ENCODE results near the gene SMG9. TPM values are rescaled to one million over a fixed set of nuclear protein-coding genes. Genes with fewer than 3 reads are reported as not detected.

The SMG9 gene
- total RNA-seq, 1 donor from 2014 or later: 22.1 TPM

DNA sequence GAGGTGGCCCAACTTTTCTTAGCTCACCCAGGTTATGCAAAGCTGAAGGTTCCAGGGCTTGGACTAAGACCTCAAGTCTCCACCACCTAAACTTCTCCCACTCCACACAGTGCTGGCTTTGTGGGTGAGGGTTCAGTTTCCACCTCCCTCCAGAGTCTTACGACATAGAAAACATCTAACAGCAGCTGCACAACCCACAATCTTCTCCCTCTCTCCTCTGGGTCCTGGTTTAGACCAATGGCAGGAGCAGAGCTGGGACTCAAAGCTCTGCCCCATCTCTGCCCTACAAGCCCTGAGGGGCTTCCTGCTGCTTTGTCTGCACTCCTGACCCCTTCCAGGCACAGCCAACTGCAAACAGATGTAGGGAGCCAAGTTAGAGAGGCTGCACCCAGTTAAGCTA, 22.9 kb downstream of the SMG9 start:
- DNase-seq (ENCODE audit: low read depth): no peak
- H3K36me3 ChIP-seq (ENCODE audit: control insufficient read depth, insufficient read depth, low read length): peaks cover 2% of the 10 kb centered on the region
- TF ChIP-seq, protein P1, sequence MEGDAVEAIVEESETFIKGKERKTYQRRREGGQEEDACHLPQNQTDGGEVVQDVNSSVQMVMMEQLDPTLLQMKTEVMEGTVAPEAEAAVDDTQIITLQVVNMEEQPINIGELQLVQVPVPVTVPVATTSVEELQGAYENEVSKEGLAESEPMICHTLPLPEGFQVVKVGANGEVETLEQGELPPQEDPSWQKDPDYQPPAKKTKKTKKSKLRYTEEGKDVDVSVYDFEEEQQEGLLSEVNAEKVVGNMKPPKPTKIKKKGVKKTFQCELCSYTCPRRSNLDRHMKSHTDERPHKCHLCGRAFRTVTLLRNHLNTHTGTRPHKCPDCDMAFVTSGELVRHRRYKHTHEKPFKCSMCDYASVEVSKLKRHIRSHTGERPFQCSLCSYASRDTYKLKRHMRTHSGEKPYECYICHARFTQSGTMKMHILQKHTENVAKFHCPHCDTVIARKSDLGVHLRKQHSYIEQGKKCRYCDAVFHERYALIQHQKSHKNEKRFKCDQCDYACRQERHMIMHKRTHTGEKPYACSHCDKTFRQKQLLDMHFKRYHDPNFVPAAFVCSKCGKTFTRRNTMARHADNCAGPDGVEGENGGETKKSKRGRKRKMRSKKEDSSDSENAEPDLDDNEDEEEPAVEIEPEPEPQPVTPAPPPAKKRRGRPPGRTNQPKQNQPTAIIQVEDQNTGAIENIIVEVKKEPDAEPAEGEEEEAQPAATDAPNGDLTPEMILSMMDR (IDR thresholded peaks at IDR 0.05; ENCODE audit: insufficient read depth, low read length, poor library complexity, severe bottlenecking): no peak
- no peaks in the 10 kb centered on the region for H3K27me3 ChIP-seq (ENCODE audit: control insufficient read depth, insufficient read depth, low read length)
- H3K4me3 ChIP-seq (ENCODE audit: low read depth, low read length): no peak overlapping the region

DNA sequence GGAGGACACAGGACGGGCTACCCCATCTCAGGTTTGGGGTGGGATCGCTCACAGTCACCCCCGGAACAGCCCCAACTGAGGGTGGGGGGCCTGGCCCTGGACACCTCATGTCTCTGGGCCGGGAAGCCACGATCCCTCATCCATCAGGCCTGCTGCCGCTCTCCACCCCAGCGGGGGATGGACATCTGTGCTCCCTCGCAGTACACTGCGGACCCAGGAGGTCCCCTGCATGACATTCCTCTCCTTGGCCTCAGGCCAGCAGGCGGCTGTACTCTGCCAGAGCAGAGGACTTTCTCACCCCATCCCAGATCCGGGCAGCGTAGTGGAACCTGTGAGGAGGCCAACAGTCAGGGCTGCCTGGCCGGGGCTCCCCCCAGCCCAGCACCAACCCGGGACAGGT, 23.4 kb downstream of the SMG9 start:
- DNase-seq (ENCODE audit: low read depth): no peak
- Histone ChIP-seq H3K4me3 (ENCODE audit: low read depth, low read length) (no peak overlapping the region), H3K36me3 (ENCODE audit: control insufficient read depth, insufficient read depth, low read length) (peaks cover 2% of the 10 kb centered on the region), H3K27me3 (ENCODE audit: control insufficient read depth, insufficient read depth, low read length) (no peaks in the 10 kb centered on the region)
- TF ChIP-seq, protein P1 (IDR thresholded peaks at IDR 0.05; ENCODE audit: insufficient read depth, low read length, poor library complexity, severe bottlenecking): no peak

DNA sequence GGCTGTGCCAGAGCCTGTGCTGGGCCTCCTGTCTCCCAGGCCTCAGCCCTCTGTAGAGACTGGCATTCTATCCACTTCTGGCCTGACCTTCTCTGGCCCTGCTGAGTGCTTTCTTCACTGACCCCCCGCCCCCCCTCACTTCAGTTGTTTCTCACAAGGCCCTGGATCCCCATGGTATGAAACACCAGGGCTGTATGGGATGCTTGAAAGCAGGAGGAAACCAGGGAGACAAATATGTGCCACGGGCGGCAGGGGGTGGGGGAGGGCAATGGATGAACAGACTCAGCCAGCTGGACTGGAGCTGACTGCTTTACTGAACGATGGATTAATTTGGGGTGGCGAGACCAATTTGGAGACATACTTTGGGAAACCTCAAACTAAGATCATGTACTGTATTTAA, 24.8 kb downstream of the SMG9 start:
- Histone ChIP-seq H3K27me3 (ENCODE audit: control insufficient read depth, insufficient read depth, low read length) (no peaks in the 10 kb centered on the region), H3K4me3 (ENCODE audit: low read depth, low read length) (no peak overlapping the region), H3K36me3 (ENCODE audit: control insufficient read depth, insufficient read depth, low read length) (peaks cover 2% of the 10 kb centered on the region)
- DNase-seq (ENCODE audit: low read depth): no peak
- TF ChIP-seq, protein P1 (IDR thresholded peaks at IDR 0.05; ENCODE audit: insufficient read depth, low read length, poor library complexity, severe bottlenecking): no peak

DNA sequence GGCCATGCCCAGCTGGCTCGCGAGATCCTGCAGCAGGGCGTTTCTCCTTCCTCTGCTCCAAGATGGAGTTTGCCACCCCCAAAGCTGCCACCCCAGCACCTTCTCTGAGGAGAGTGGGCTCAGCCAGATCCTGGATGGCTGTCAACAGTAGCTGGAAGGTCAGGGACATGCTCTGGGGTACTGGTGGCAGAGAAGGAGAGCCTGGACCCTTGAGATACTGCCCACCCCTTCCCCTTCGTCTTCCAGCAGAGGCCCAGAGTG, 27.2 kb downstream of the SMG9 start:
- TF ChIP-seq, protein P1 (IDR thresholded peaks at IDR 0.05; ENCODE audit: insufficient read depth, low read length, poor library complexity, severe bottlenecking): no peak
- no peaks in the 10 kb centered on the region for H3K27me3 ChIP-seq (ENCODE audit: control insufficient read depth, insufficient read depth, low read length)
- no peak overlapping the region for H3K4me3 ChIP-seq (ENCODE audit: low read depth, low read length)
- peaks cover 2% of the 10 kb centered on the region for H3K36me3 ChIP-seq (ENCODE audit: control insufficient read depth, insufficient read depth, low read length)
- no peak for DNase-seq (ENCODE audit: low read depth)

DNA sequence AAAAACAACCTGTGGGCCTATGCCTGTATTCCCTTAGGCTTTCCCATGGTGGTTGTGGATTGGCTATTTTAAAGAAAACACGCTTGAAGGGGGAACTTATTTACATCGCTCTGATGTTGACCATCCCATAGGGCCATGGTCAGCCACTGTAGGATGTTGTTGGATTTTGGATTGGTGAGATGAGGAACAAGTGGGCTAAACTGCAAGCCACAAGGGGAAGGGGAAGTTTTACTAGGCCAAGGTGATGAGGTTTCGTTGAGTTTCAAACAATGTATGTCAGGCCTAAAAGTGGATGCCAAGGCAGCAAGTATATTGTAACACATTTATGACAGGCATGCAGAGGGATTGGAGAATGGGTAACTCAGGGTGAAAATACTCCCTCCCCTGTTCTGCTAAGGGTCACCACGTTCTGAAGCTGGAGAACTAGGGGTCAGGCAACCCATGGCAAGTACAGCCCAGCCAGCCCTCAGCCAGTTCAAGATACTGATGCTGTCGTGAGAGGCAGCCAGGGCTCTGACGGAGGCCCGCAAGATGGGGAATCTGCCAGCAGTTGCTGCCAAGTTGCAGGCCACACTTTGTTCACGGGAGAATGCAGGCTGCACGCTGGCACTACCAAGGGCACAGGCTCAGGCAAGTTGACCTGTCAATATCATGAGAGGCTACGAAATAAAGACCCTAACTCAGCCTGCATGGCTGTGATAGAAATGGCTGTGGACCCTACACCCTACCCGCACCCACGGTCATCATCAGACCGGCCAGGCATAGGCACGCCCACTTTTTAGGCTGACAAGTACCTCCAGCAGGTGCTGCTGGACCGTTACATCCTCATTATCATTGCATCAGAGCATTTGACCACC, 27.8 kb downstream of the SMG9 start:
- H3K4me3 ChIP-seq (ENCODE audit: low read depth, low read length): no peak overlapping the region
- peaks cover 2% of the 10 kb centered on the region for H3K36me3 ChIP-seq (ENCODE audit: control insufficient read depth, insufficient read depth, low read length)
- TF ChIP-seq, protein P1 (IDR thresholded peaks at IDR 0.05; ENCODE audit: insufficient read depth, low read length, poor library complexity, severe bottlenecking): no peak
- H3K27me3 ChIP-seq (ENCODE audit: control insufficient read depth, insufficient read depth, low read length): no peaks in the 10 kb centered on the region
- no peak for DNase-seq (ENCODE audit: low read depth)

DNA sequence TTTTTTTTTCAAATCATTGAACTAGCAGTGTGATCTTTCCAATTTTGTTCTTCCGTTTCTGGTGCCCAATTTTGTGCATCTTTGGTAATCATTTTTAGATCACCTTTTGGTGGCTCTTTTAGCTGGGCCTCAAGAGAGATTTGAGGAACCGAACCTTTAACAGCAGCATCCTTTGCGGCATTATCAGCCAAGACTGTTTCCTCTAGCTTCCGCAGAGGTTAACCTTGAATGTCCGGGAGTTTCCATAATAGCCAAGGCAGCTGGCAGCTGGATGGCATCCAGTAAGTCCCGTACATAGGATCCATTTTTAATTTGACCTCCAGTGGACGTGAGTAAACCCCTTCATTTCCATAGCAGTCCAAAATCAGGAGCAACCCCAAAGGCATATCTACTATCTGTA, 29.3 kb downstream of the SMG9 start:
- H3K27me3 ChIP-seq (ENCODE audit: control insufficient read depth, insufficient read depth, low read length): no peaks in the 10 kb centered on the region
- TF ChIP-seq, protein P1 (IDR thresholded peaks at IDR 0.05; ENCODE audit: insufficient read depth, low read length, poor library complexity, severe bottlenecking): no peak
- no peaks in the 10 kb centered on the region for H3K36me3 ChIP-seq (ENCODE audit: control insufficient read depth, insufficient read depth, low read length)
- H3K4me3 ChIP-seq (ENCODE audit: low read depth, low read length): no peak overlapping the region
- DNase-seq (ENCODE audit: low read depth): no peak
